ENCODE results near the gene ORM2. TPM values are rescaled to one million over a fixed set of nuclear protein-coding genes. Genes with fewer than 3 reads are reported as not detected.

ORM2 gene
- total and polyA plus RNA-seq, 7 donors: 0.68 TPM; not detected in 6

DNA sequence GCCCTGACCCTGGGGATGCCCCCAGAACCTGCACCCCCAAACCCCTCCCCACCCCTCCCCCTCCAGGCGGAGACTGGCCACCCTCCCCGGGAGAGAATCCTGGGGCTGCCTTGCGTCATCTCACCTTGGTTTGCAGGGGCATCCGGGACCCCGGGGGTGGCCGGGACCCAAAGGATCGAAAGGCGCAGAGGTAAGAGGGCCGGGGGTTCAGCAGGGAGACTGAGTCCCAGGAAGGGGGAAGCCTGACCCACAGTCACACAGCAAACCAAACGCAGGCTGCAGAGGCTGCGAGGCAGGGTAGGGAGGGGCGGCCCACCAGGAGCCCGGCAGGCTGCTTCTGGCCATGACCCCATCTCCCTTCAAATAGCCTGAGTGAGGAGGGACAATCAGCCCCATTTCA lies 40.6 kb upstream of the ORM2 start:
- no peak overlapping the region for H3K27ac ChIP-seq
- intact Hi-C loops (cut with DNase I): no loop called here
- H3K36me3 ChIP-seq (ENCODE audit: insufficient read depth in 1 of 2, low read depth in 1 of 2): peaks cover 0 to 18% of the 10 kb centered on the region in 2 donors
- WGBS, 3 donors: 90 to 95% (median 95%) methylated on average over 9 to 13 of the region's 13 CpGs
- H3K4me1 ChIP-seq: no peaks in the 10 kb centered on the region
- no peaks in the 10 kb centered on the region for H3K9me3 ChIP-seq
- TF ChIP-seq, protein P1, sequence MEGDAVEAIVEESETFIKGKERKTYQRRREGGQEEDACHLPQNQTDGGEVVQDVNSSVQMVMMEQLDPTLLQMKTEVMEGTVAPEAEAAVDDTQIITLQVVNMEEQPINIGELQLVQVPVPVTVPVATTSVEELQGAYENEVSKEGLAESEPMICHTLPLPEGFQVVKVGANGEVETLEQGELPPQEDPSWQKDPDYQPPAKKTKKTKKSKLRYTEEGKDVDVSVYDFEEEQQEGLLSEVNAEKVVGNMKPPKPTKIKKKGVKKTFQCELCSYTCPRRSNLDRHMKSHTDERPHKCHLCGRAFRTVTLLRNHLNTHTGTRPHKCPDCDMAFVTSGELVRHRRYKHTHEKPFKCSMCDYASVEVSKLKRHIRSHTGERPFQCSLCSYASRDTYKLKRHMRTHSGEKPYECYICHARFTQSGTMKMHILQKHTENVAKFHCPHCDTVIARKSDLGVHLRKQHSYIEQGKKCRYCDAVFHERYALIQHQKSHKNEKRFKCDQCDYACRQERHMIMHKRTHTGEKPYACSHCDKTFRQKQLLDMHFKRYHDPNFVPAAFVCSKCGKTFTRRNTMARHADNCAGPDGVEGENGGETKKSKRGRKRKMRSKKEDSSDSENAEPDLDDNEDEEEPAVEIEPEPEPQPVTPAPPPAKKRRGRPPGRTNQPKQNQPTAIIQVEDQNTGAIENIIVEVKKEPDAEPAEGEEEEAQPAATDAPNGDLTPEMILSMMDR (IDR thresholded peaks at IDR 0.05): no peak
- DNase-seq (peak; percentile 3 to 35), ATAC-seq (no peak)
- H3K27me3 ChIP-seq (ENCODE audit: insufficient read depth in 3 of 3, low read length in 2 of 3): no peaks in the 10 kb centered on the region
- no peak overlapping the region for H3K4me3 ChIP-seq

DNA sequence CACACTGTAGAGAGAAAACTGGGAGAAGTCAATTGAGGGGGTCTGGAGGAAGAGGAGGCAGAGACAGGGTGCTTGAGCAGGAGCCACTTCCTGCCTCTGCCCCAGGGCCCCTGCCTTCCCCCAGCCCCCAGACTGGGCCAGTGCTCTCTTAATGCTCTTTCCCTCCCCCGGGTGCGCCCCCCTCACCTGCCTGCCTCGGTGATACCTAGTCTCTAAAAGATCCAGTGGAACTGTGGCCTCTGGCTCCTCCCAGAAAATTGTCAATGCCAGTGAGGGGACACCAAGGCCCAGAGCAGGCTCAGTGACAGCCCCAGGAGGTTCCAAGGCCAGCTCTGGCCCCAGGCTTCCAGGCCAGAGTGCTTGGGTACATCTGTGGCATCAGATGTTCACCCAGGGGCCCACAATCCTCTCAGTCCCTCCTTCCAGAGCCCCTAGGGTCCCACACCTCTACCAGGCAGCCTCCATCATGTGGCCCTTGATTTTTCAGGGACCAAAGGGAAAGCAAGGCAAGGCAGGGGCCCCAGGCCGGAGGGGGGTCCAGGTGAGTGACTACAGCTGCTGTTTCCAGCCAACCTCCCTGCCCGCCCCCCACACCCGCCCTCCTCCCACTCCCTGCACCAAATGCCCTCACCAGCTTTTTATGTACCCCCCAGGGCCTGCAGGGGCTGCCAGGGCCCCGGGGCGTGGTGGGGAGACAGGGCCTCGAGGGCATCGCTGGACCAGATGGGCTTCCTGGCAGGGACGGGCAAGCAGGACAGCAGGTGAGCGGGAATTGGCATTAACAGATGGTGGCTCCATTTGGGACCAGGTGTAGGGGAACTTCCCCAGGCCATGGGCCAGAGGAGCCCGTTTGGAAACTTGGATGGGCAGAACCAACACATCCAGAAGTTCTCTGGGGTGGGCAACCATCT lies 39.8 kb upstream of the ORM2 start:
- TF ChIP-seq, protein P1 (IDR thresholded peaks at IDR 0.05): no peak
- Histone ChIP-seq H3K4me3 (no peak overlapping the region), H3K4me1 (no peaks in the 10 kb centered on the region), H3K9me3 (peaks cover 5% of the 10 kb centered on the region), H3K36me3 (ENCODE audit: insufficient read depth in 1 of 2, low read depth in 1 of 2) (peaks cover 0 to 20% of the 10 kb centered on the region in 2 donors), H3K27ac (no peak overlapping the region), H3K27me3 (ENCODE audit: insufficient read depth in 3 of 3, low read length in 2 of 3) (no peaks in the 10 kb centered on the region)
- DNase-seq: peak in 1 of 2 donors; percentile 12
- intact Hi-C loops (cut with DNase I): loop anchor here (1.0 to 5.0 kb wide), 3 partner anchors 136 to 208 kb away; no protein-coding TSS in a partner anchor
- ATAC-seq: no peak
- 89 to 92% (median 92%) methylated on average over 12 to 13 of the region's 13 CpGs for WGBS, 3 donors

DNA sequence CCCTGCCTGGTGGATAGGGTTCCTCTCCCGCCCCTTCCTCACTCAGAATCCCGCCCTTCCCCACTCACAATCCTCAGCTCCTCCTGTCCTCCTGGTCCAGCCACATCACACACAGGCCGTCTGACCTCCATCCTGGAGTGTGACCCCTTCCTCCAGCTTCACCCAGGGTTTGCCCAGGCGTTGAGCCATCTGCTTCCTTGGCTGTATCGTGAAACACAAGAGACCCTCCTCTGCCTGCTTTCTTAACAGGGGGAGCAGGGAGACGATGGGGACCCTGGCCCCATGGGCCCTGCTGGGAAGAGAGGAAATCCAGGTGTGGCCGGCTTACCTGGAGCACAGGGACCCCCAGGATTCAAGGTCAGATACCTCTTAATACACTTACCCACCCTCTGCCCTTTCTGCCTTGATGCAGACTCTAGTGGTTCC lies 39.1 kb upstream of the ORM2 start:
- Histone ChIP-seq H3K4me3 (no peak overlapping the region), H3K27me3 (ENCODE audit: insufficient read depth in 3 of 3, low read length in 2 of 3) (no peaks in the 10 kb centered on the region), H3K4me1 (no peaks in the 10 kb centered on the region), H3K36me3 (ENCODE audit: insufficient read depth in 1 of 2, low read depth in 1 of 2) (peaks cover 0 to 26% of the 10 kb centered on the region in 2 donors), H3K9me3 (peaks cover 9% of the 10 kb centered on the region), H3K27ac (no peak overlapping the region)
- intact Hi-C loops (cut with DNase I): loop anchor here (1.0 to 5.0 kb wide), 3 partner anchors 136 to 208 kb away; no protein-coding TSS in a partner anchor
- ATAC-seq (peak in 3 of 4 donors; percentile 29 to 50 (median 37)), DNase-seq (peak in 1 of 2 donors; percentile 40)
- WGBS, 3 donors: 72 to 78% (median 77%) methylated on average over 7 of the region's 7 CpGs
- TF ChIP-seq, protein P1 (IDR thresholded peaks at IDR 0.05): no peak

- WGBS, 3 donors: 17 to 18% (median 17%) methylated on average over 12 of the region's 12 CpGs
- Histone ChIP-seq H3K27ac (no peak overlapping the region), H3K4me1 (no peaks in the 10 kb centered on the region), H3K4me3 (no peak overlapping the region), H3K9me3 (peaks cover 14% of the 10 kb centered on the region), H3K27me3 (ENCODE audit: insufficient read depth in 3 of 3, low read length in 2 of 3) (no peaks in the 10 kb centered on the region), H3K36me3 (ENCODE audit: insufficient read depth in 1 of 2, low read depth in 1 of 2) (peaks cover 0 to 31% of the 10 kb centered on the region in 2 donors)
- TF ChIP-seq, protein P1 (IDR thresholded peaks at IDR 0.05): peak; percentile 95
- ATAC-seq (peak; percentile 67 to 89 (median 79)), DNase-seq (peak; percentile 71 to 84)
- intact Hi-C loops (cut with DNase I): loop anchor here (1.0 to 5.0 kb wide), 4 partner anchors 183 to 209 kb away; no protein-coding TSS in a partner anchor
These were observed 38.6 kb upstream of the ORM2 start for GRCh38 chr9:114291064-114291474.

Measured in psoas muscle (tissue), 8 donors.